Tibial nerve (tissue), 3 donors: ENCODE measurements around the gene BACH2.

ENCODE experiments used
- CTCF ChIP-seq, 5 experiments: fragments of 200-600 bp in 3 of 5; fragments of 450-650 bp in 2 of 5; sonication (generic) in 3 of 5; IDR thresholded peaks; one replicate each; pipeline ENCODE4 v1.5.1; 2016 to 2019; ENCODE audit warnings: antibody characterized with exemption in 5 of 5, mild to moderate bottlenecking in 3 of 5, moderate library complexity in 2 of 5
- POLR2A ChIP-seq, 2 donors: fragments of 450-650 bp; IDR thresholded peaks; one replicate each; pipeline ENCODE4 v1.6.1; 2017; ENCODE audit warnings: antibody characterized with exemption in 2 of 2, mild to moderate bottlenecking in 2 of 2, moderate library complexity in 2 of 2

DNA sequence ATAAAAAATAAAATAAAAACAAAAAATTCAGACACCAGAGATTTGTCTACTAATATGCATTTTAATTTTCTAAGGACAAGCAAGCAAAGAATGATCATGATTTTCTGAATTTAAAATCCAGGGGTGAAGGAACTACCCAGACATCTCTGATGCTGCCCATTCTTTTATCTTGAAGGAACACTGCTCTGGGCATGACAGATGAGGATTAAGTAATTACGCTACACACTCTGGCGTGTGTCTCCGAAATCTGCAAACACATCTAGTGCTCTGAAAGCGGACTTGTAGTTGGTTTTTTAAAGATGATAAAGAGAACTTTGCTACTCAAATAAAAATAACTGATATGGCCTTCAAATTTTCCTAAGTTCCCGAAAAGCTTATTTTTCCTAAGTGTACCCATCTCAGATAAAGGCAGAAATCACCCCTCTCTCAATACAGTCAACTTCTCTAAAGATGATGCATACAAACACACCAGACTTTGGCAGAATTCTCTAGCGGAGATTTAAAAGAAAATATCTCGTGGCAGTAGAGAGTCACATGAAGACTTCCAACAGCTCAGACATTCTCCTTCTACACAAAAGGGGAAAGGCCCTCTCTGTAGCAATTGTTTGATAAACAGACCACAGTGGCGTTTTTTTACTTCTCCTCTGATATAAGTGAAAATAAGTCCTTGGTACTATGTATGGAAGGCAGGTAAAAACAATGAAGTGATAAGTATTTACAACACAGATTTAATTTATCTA lies 133.8 kb downstream of the BACH2 start:
- TF ChIP-seq POLR2A (IDR thresholded peaks at IDR 0.05) (no peak), CTCF (IDR thresholded peaks at IDR 0.05) (no peak)
